ENCODE measurements around the gene HOXB6.

- TF ChIP-seq POLR2A (IDR thresholded peaks at IDR 0.05; ENCODE audit: borderline replicate concordance, extremely low read depth, insufficient read depth, insufficient read length) (no peak), ZBTB33 (IDR thresholded peaks at IDR 0.05; ENCODE audit: extremely low read depth, insufficient replicate concordance, low read length) (no peak), CTCF (IDR thresholded peaks at IDR 0.05 in 2 of 3, conservative IDR thresholded peaks at IDR 0.05 in 1 of 3; ENCODE audit: borderline replicate concordance in 1 of 3, insufficient read depth in 1 of 3, low read depth in 2 of 3, low read length in 2 of 3) (no peak)
Measured at GRCh38 chr17:48630009-48630924, 25.5 kb upstream of the HOXB6 start.
